RWPE2 (cell line): Measurements from ENCODE around the gene DUSP22.
A peak's percentile ranks its signal among the peaks of the same experiment; 100 is the strongest.

Experiments
- ATAC-seq: fragments of 200-7000 bp; cut with Tn5 transposase; 3 replicates; pipeline ENCODE4 v1.9.1; 2021; ENCODE audit warnings: low read depth
- DNase-seq: peaks from one replicate; pipeline ENCODE4 v3.0.0-alpha.2; 2020; ENCODE audit warnings: low spot score
- H3K27ac ChIP-seq: fragments of 450-650 bp; 2 replicates; pipeline ENCODE4 v1.5.1; 2017; ENCODE audit warnings: mild to moderate bottlenecking; ENCODE audit not compliant: poor library complexity, severe bottlenecking
- H3K27me3 ChIP-seq: fragments of 250-450 bp; sonication (Bioruptor Pico); 2 replicates; pipeline ENCODE4 v1.5.1; 2021; ENCODE audit warnings: mild to moderate bottlenecking, moderate library complexity; ENCODE audit not compliant: insufficient read depth, poor library complexity, severe bottlenecking
- H3K36me3 ChIP-seq: fragments of 250-450 bp; sonication (Bioruptor Pico); 2 replicates; pipeline ENCODE4 v1.5.1; 2020; ENCODE audit warnings: low read depth, mild to moderate bottlenecking, moderate library complexity
- H3K4me1 ChIP-seq: fragments of 250-450 bp; sonication (Bioruptor Pico); 2 replicates; pipeline ENCODE4 v1.5.1; 2021; ENCODE audit warnings: mild to moderate bottlenecking, moderate library complexity; ENCODE audit not compliant: insufficient read depth, poor library complexity, severe bottlenecking
- H3K4me3 ChIP-seq: fragments of 250-450 bp; sonication (Bioruptor Pico); 2 replicates; pipeline ENCODE4 v1.5.1; 2021; ENCODE audit warnings: mild to moderate bottlenecking, moderate library complexity; ENCODE audit not compliant: severe bottlenecking
- H3K9me3 ChIP-seq: fragments of 250-450 bp; sonication (Bioruptor Pico); 2 replicates; pipeline ENCODE4 v1.5.1; 2021; ENCODE audit warnings: mild to moderate bottlenecking, moderate library complexity; ENCODE audit not compliant: severe bottlenecking
- CTCF ChIP-seq: fragments of 450-650 bp; IDR thresholded peaks from one replicate; pipeline ENCODE4 v1.5.1; 2017; ENCODE audit warnings: mild to moderate bottlenecking, moderate library complexity; ENCODE audit not compliant: poor library complexity, severe bottlenecking

The DUSP22 gene

DNA sequence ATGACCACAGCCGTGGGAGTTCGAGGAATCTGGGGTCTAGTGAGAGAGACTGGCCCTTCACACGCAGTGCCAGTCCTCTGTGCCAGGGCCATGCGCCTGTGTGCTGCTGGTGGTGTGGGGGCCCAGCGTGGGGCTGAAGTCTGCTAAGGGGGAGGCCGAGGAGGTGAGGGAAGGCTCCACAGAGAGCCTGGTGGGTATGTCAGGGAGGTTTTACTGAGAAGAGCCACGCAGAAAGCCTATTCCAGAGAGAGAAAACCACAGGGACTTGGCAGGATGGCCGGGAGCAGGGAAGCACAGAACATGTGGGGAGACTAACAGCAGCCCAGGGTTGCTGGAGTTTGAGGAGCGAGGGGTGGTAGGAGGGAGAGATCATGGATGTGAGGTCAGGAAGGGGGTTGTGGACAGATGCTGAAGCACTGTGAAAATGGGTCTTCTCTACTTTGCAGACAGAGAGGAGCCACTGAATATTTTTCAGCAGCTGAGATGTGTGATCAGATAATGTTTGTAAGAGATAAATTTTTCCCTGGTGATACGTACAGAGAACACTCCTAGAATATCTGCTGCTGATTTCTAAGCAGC, 35.3 kb downstream of the DUSP22 start:
- no peaks in the 10 kb centered on the region for H3K36me3 ChIP-seq
- H3K27me3 ChIP-seq, result no peaks in the 10 kb centered on the region
- no peak overlapping the region for H3K27ac ChIP-seq
- DNase-seq (peak; percentile 63), ATAC-seq (peak; percentile 6; the same call in 1 of the 3 replicates)
- no peak overlapping the region for H3K4me3 ChIP-seq
- H3K4me1 ChIP-seq, result no peaks in the 10 kb centered on the region
- no peak for TF ChIP-seq CTCF
- no peaks in the 10 kb centered on the region for H3K9me3 ChIP-seq

DNA sequence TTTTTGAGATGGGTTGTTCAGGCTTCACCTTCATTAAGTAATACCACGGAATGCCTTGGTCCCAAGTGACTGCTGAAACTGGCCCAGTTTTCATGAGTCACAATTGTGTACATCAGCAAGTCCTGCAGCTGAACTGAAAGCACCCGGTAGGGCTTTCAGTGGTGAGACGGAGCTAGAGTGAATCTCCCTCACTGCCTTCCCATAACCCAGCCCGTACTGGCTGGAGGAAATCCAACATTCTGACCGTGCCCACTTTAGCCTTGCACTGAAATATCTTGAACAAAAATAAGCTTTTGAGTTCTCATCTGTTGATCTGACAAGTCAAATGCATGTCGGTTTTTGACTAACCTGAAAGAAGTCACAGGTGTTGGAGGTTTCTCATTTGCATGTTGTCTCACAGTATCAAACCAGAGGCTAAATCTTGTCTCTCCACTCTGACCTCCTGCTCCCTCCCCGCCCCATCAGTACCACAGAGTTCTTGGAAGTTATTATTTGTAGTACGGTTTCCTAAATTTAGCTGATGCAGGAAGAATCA, 35.9 kb downstream of the DUSP22 start:
- Histone ChIP-seq H3K4me3 (no peak overlapping the region), H3K27ac (no peak overlapping the region), H3K27me3 (no peaks in the 10 kb centered on the region), H3K4me1 (no peaks in the 10 kb centered on the region), H3K9me3 (no peaks in the 10 kb centered on the region), H3K36me3 (no peaks in the 10 kb centered on the region)
- peak; percentile 69 for ATAC-seq
- peak; percentile 49 for DNase-seq
- no peak for TF ChIP-seq CTCF

- no peaks in the 10 kb centered on the region for H3K9me3 ChIP-seq
- no peak for ATAC-seq
Observed at GRCh38 chr6:328924-329323, 36.6 kb downstream of the DUSP22 start.

DNA sequence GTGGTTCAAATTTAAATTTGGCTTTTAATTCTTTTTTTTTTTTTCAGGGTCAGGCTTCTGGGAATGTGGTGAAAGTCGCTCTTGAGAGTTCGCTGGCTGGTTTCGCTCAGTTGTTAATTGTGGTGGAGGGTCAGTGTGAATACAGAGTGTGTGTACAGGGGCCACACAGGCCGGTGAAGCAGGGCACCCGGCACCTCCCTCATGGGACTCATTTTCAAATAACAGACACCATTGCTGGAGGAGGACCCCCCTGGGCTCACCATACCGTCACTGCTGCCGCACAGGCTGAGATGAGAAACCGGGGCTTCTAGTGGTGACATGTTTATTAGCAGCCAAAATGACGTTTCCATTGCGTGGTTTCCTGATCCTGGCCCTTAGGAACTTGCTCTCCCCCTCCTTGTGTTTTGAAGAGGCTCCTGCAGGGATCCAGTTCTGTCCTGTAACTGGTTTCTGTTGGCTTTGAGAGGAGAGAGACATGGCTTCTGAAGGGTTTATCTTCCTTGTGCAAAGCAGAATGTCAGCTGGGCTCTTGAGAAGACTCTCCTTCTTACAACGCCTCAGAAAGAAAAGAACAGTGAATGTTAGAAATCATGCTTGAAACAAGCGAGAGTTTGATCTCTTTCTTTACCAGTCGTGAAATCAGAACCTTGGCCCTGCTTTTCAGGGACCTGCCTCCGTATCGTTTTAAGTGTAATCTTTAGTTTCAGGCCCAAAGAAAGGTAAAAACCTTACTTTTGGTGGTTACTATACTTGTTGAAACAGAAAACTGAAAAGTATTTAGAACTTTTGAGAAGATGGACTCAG, 37.8 kb downstream of the DUSP22 start:
- no peak for ATAC-seq
- H3K36me3 ChIP-seq, result no peaks in the 10 kb centered on the region

More at GRCh38 chr6:328924-329323, 36.6 kb downstream of the DUSP22 start:
- Histone ChIP-seq H3K4me3 (no peak overlapping the region), H3K27me3 (no peaks in the 10 kb centered on the region), H3K27ac (no peak overlapping the region), H3K4me1 (no peaks in the 10 kb centered on the region), H3K36me3 (no peaks in the 10 kb centered on the region)
- TF ChIP-seq CTCF, result no peak
- DNase-seq, result peak; percentile 21

More for the DNA sequence above, 37.8 kb downstream of the DUSP22 start:
- DNase-seq, result peak; percentile 40
- Histone ChIP-seq H3K27ac (no peak overlapping the region), H3K4me1 (no peaks in the 10 kb centered on the region), H3K4me3 (no peak overlapping the region), H3K27me3 (no peaks in the 10 kb centered on the region), H3K9me3 (no peaks in the 10 kb centered on the region)
- TF ChIP-seq CTCF, result no peak
